NCI-H446 (cell line): ENCODE measurements around the gene WDR11.

Experiments
- DNase-seq, 2 experiments: peaks; one replicate each; lab custom pipeline; 2025; lab: John Stamatoyannopoulos, UW

The WDR11 gene

GRCh38 chr10:120946497-120946896 is 95.3 kb downstream of the WDR11 start:
- DNase-seq: no peak

GRCh38 chr10:120948889-120949608 is 97.9 kb downstream of the WDR11 start:
- DNase-seq: no peak

- DNase-seq: no peak
These were observed 98.5 kb downstream of the WDR11 start for GRCh38 chr10:120949609-120950031.

- DNase-seq: no peak
These were observed 98.9 kb downstream of the WDR11 start for GRCh38 chr10:120950051-120950561.

GRCh38 chr10:120951288-120951687 is 100.1 kb downstream of the WDR11 start:
- DNase-seq: no peak

GRCh38 chr10:120953897-120954296 is 102.7 kb downstream of the WDR11 start:
- DNase-seq: no peak
